Esophagus muscularis mucosa (tissue), 4 donors: Measurements from ENCODE around the gene MTCP1. TPM values are rescaled to one million over a fixed set of nuclear protein-coding genes. Genes with fewer than 3 reads are reported as not detected.

Experiments used
- DNase-seq: peaks from one replicate; pipeline ENCODE4 v3.0.0-alpha.2; 2017; ENCODE audit errors: extremely low spot score
- H3K27ac ChIP-seq, 4 donors: fragments of 200-600 bp; sonication (generic); replicated peaks in 1 of 4; 1 replicate in 3 of 4; 2 replicates in 1 of 4; pipeline ENCODE4 v1.5.1; 2016 to 2019; ENCODE audit warnings: mild to moderate bottlenecking in 1 of 4
- H3K27me3 ChIP-seq, 4 donors: fragments of 200-600 bp; sonication (generic); one replicate each; pipeline versions ENCODE4 v1.5.1 to v1.6.0; 2016 to 2019
- H3K36me3 ChIP-seq, 4 donors: fragments of 200-600 bp; sonication (generic); one replicate each; pipeline ENCODE4 v1.5.1; 2016 to 2019
- H3K4me1 ChIP-seq, 4 donors: fragments of 200-600 bp; sonication (generic); one replicate each; pipeline ENCODE4 v1.5.1; 2016 to 2019
- H3K4me3 ChIP-seq, 4 donors: fragments of 200-600 bp; sonication (generic); 1 replicate in 2 of 4; 2 replicates in 2 of 4; pipeline ENCODE4 v1.5.1; 2016 to 2019; ENCODE audit warnings: mild to moderate bottlenecking in 4 of 4, moderate library complexity in 1 of 4
- H3K9me3 ChIP-seq, 4 donors: fragments of 200-600 bp; sonication (generic); 1 replicate in 3 of 4; 2 replicates in 1 of 4; pipeline ENCODE4 v1.5.1; 2016 to 2019
- CTCF ChIP-seq, 3 experiments: fragments of 200-600 bp in 2 of 3; fragments of 450-650 bp in 1 of 3; sonication (generic) in 2 of 3; IDR thresholded peaks; one replicate each; pipeline ENCODE4 v1.5.1; 2017 to 2019; ENCODE audit warnings: antibody characterized with exemption in 3 of 3, mild to moderate bottlenecking in 2 of 3, moderate library complexity in 1 of 3
- EP300 ChIP-seq: sonication (generic); formaldehyde crosslinking; IDR thresholded peaks from one replicate; pipeline ENCODE4 v1.6.1; 2017; ENCODE audit warnings: antibody characterized with exemption
- POLR2A ChIP-seq: fragments of 450-650 bp; IDR thresholded peaks from one replicate; pipeline ENCODE4 v1.6.1; 2017; ENCODE audit warnings: antibody characterized with exemption, moderate library complexity, mild to moderate bottlenecking, low read depth
- POLR2AphosphoS5 ChIP-seq, 2 donors: sonication (generic); formaldehyde crosslinking; IDR thresholded peaks; one replicate each; pipeline ENCODE4 v1.6.1; 2017; ENCODE audit warnings: antibody characterized with exemption in 2 of 2
- WGBS: methylation state at CpG from one replicate; pipeline ENCODE4 v1.1.5; 2018; 5-methylcytosine and 5-hydroxymethylcytosine counted together
- intact Hi-C: fragments of 100-400 bp; cut with DNase I; formaldehyde crosslinking; loops from one replicate; pipeline ENCODE4 v1.15.1; 2023
- total RNA-seq, 4 donors: library from RNA; depleted of rRNA; stranded (reverse); fragments of >200 nt; gene quantifications; one replicate each; pipeline versions ENCODE4 v1.1.0 to v1.2.1, GENCODE V29; 2016

Gene MTCP1
- total RNA-seq, 4 donors from 2014 or later: 2.5 to 4.4 (median 4.2) TPM

GRCh38 chrX:155046129-155046810, 24.7 kb downstream of the MTCP1 start:
- peaks cover 0 to 8% (median 3%) of the 10 kb centered on the region in 4 donors for H3K36me3 ChIP-seq
- DNase-seq: no peak
- H3K27ac ChIP-seq: no peak overlapping the region
- TF ChIP-seq POLR2AphosphoS5 (IDR thresholded peaks at IDR 0.05): no peak
- no peak for TF ChIP-seq POLR2A
- TF ChIP-seq CTCF (IDR thresholded peaks at IDR 0.05): no peak
- no peak for TF ChIP-seq EP300
- 68% methylated on average over 6 of the region's 6 CpGs for WGBS
- peaks cover 0 to 13% (median 2%) of the 10 kb centered on the region in 4 donors for H3K4me1 ChIP-seq
- no peak overlapping the region for H3K4me3 ChIP-seq
- intact Hi-C loops: no loop called here
- H3K9me3 ChIP-seq: no peaks in the 10 kb centered on the region
- H3K27me3 ChIP-seq: no peaks in the 10 kb centered on the region

GRCh38 chrX:155035688-155036087, 35.2 kb downstream of the MTCP1 start:
- 87% methylated on average over 4 of the region's 4 CpGs for WGBS
- intact Hi-C loops: no loop called here
- Histone ChIP-seq H3K27ac (no peak overlapping the region), H3K4me1 (peaks cover 0 to 12% (median 0%) of the 10 kb centered on the region in 4 donors), H3K9me3 (peaks cover 0 to 6% (median 0%) of the 10 kb centered on the region in 4 donors), H3K4me3 (no peak overlapping the region), H3K27me3 (no peaks in the 10 kb centered on the region), H3K36me3 (peaks cover 0 to 17% (median 6%) of the 10 kb centered on the region in 4 donors)
- TF ChIP-seq CTCF (IDR thresholded peaks at IDR 0.05): no peak
- TF ChIP-seq POLR2A: no peak
- no peak for TF ChIP-seq EP300
- no peak for TF ChIP-seq POLR2AphosphoS5 (IDR thresholded peaks at IDR 0.05)
- DNase-seq: no peak

GRCh38 chrX:155031657-155032056, 39.3 kb downstream of the MTCP1 start:
- Histone ChIP-seq H3K27ac (no peak overlapping the region), H3K4me1 (peaks cover 6 to 25% (median 12%) of the 10 kb centered on the region in 4 donors), H3K4me3 (no peak overlapping the region), H3K9me3 (peaks cover 0 to 6% (median 0%) of the 10 kb centered on the region in 4 donors), H3K36me3 (peaks cover 0 to 17% (median 6%) of the 10 kb centered on the region in 4 donors), H3K27me3 (no peaks in the 10 kb centered on the region)
- 85% methylated on average over 5 of the region's 5 CpGs for WGBS
- TF ChIP-seq EP300 (no peak), CTCF (IDR thresholded peaks at IDR 0.05) (no peak), POLR2A (no peak), POLR2AphosphoS5 (IDR thresholded peaks at IDR 0.05) (no peak)
- DNase-seq: no peak
- intact Hi-C loops: no loop called here

GRCh38 chrX:155028877-155029291, 42.1 kb downstream of the MTCP1 start:
- no peaks in the 10 kb centered on the region for H3K27me3 ChIP-seq
- DNase-seq: no peak
- TF ChIP-seq POLR2AphosphoS5 (IDR thresholded peaks at IDR 0.05): peak in 1 of 2 donors; percentile 9
- no peak for TF ChIP-seq EP300
- intact Hi-C loops: no loop called here
- WGBS: 58% methylated on average over 2 of the region's 2 CpGs
- H3K4me3 ChIP-seq: no peak overlapping the region
- H3K27ac ChIP-seq: peak overlapping the region; percentile 93 to 96 (median 94)
- peaks cover 6 to 30% (median 12%) of the 10 kb centered on the region in 4 donors for H3K4me1 ChIP-seq
- peaks cover 0 to 6% (median 0%) of the 10 kb centered on the region in 4 donors for H3K36me3 ChIP-seq
- no peaks in the 10 kb centered on the region for H3K9me3 ChIP-seq

GRCh38 chrX:155028129-155028528, 42.8 kb downstream of the MTCP1 start:
- DNase-seq: no peak
- H3K4me3 ChIP-seq: peak overlapping the region; percentile 63 to 73 (median 66)
- intact Hi-C loops: no loop called here
- WGBS: 31% methylated on average over 3 of the region's 3 CpGs
- peak overlapping the region; percentile 93 to 96 (median 94) for H3K27ac ChIP-seq
- H3K27me3 ChIP-seq: no peaks in the 10 kb centered on the region
- peaks cover 6 to 30% (median 12%) of the 10 kb centered on the region in 4 donors for H3K4me1 ChIP-seq
- TF ChIP-seq CTCF (IDR thresholded peaks at IDR 0.05): no peak
- no peaks in the 10 kb centered on the region for H3K9me3 ChIP-seq
- H3K36me3 ChIP-seq: no peaks in the 10 kb centered on the region
